DND-41 (cell line): ENCODE results near the gene SULT1A2.
"Not testable (repeated sequence)": the region's sequence is repeated elsewhere in the genome, so short reads cannot be mapped to it uniquely, and the experiment has no call there.

Experiments
- ATAC-seq: fragments of 200-7000 bp; cut with Tn5 transposase; 3 replicates; pipeline ENCODE4 v1.9.1; 2021; ENCODE audit warnings: low read depth; ENCODE audit not compliant: insufficient read depth
- DNase-seq: peaks from one replicate; pipeline ENCODE4 v3.0.0-alpha.2; 2020
- H2AFZ ChIP-seq: 2 replicates; pipeline ENCODE4 v1.6.0; 2012; ENCODE audit warnings: low read depth, low read length
- H3K27ac ChIP-seq: 2 replicates; pipeline ENCODE4 v1.5.1; 2012; ENCODE audit warnings: low read length, inconsistent platforms
- H3K27me3 ChIP-seq: fragments of 200-600 bp; sonication (generic); 2 replicates; pipeline ENCODE4 v1.6.0; 2012; ENCODE audit warnings: low read length, mild to moderate bottlenecking, inconsistent platforms; ENCODE audit not compliant: insufficient read depth, poor library complexity
- H3K36me3 ChIP-seq: 2 replicates; pipeline ENCODE4 v1.5.1; 2012; ENCODE audit warnings: low read length, inconsistent platforms; ENCODE audit not compliant: insufficient read depth
- H3K4me1 ChIP-seq: 2 replicates; pipeline ENCODE4 v1.5.1; 2012; ENCODE audit warnings: mild to moderate bottlenecking, low read length; ENCODE audit not compliant: insufficient read depth
- H3K4me2 ChIP-seq: 2 replicates; pipeline ENCODE4 v1.6.0; 2012; ENCODE audit warnings: mild to moderate bottlenecking, moderate library complexity, low read length, inconsistent platforms; ENCODE audit not compliant: insufficient read depth
- H3K4me3 ChIP-seq, 2 experiments: fragments of 200-600 bp in 1 of 2; shearing (Covaris generic) in 1 of 2; 2 replicates each; pipeline ENCODE4 v1.5.1; 2012 to 2016; ENCODE audit warnings: inconsistent platforms in 2 of 2, low read length in 2 of 2, mild to moderate bottlenecking in 2 of 2, low read depth in 1 of 2, moderate library complexity in 1 of 2
- H3K79me2 ChIP-seq: 2 replicates; pipeline ENCODE4 v1.6.0; 2012; ENCODE audit warnings: low read length, inconsistent platforms; ENCODE audit not compliant: insufficient read depth
- H3K9ac ChIP-seq: 2 replicates; pipeline ENCODE4 v1.6.0; 2012; ENCODE audit warnings: low read depth, mild to moderate bottlenecking, inconsistent platforms, low read length, moderate library complexity
- H3K9me3 ChIP-seq: 2 replicates; pipeline ENCODE4 v1.5.1; 2012; ENCODE audit warnings: low read length, moderate library complexity, mild to moderate bottlenecking, inconsistent platforms; ENCODE audit not compliant: insufficient read depth, severe bottlenecking
- H4K20me1 ChIP-seq: 2 replicates; pipeline ENCODE4 v1.6.0; 2012; ENCODE audit warnings: low read length; ENCODE audit not compliant: insufficient read depth
- CTCF ChIP-seq: IDR thresholded peaks from 2 replicates; pipeline ENCODE4 v1.5.1; 2012; ENCODE audit warnings: borderline replicate concordance, low read length, moderate library complexity, mild to moderate bottlenecking; ENCODE audit not compliant: poor library complexity, severe bottlenecking; ENCODE audit errors: extremely low read depth
- EZH2 ChIP-seq: IDR thresholded peaks from 3 replicates; pipeline ENCODE4 v1.6.1; 2012; ENCODE audit warnings: borderline replicate concordance, low read depth, mild to moderate bottlenecking, moderate library complexity, low read length, inconsistent platforms; ENCODE audit not compliant: severe bottlenecking

SULT1A2 gene

DNA sequence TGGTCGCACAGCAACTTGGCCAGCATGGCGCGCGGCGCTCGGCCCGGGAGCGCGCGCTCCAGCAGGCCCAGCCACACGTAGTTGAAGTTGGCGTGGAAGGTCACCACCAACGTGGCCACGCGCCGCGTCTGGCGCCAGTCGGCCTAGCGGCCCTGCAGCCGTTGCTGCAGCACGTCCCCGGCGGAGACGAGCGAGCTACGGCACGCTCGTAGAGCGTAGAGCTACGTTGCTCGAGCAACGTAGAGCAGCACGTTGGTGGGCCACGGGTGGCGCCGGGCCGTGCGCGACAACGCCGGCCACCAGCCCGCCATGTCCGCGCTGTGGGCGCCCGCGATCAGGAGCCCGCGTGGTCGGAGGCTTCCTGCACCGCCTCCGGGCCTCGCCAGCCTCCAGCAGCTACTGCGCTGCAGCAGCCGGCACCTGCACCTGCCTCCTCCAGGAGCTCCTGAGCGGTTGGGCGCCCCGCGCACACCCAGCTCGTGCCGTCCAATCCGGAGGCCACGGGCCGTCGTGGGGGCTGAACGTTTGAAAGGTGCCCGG lies 26.4 kb upstream of the SULT1A2 start:
- Histone ChIP-seq H3K36me3 (no peaks in the 10 kb centered on the region), H4K20me1 (no peaks in the 10 kb centered on the region), H3K9ac (no peak overlapping the region), H2AFZ (no peak overlapping the region), H3K4me2 (no peak overlapping the region), H3K9me3 (no peaks in the 10 kb centered on the region), H3K4me3 (no peak overlapping the region), H3K27ac (no peak overlapping the region), H3K4me1 (no peaks in the 10 kb centered on the region), H3K79me2 (no peaks in the 10 kb centered on the region), H3K27me3 (no peaks in the 10 kb centered on the region)
- ATAC-seq (no peak), DNase-seq (no peak)
- TF ChIP-seq CTCF (no peak), EZH2 (no peak)

- H3K4me2 ChIP-seq, DNase-seq, H3K27me3 ChIP-seq, H3K9me3 ChIP-seq, H3K9ac ChIP-seq, H3K79me2 ChIP-seq, H3K4me3 ChIP-seq, H4K20me1 ChIP-seq, H3K27ac ChIP-seq, H3K36me3 ChIP-seq, ATAC-seq, H2AFZ ChIP-seq, H3K4me1 ChIP-seq: not testable (repeated sequence)
Observed at GRCh38 chr16:28622532-28623171, 25.8 kb upstream of the SULT1A2 start.

GRCh38 chr16:28621481-28622155 lies 24.8 kb upstream of the SULT1A2 start:
- no peak overlapping the region for H2AFZ ChIP-seq
- no peak overlapping the region for H3K27ac ChIP-seq
- H3K4me1 ChIP-seq = no peaks in the 10 kb centered on the region

DNA sequence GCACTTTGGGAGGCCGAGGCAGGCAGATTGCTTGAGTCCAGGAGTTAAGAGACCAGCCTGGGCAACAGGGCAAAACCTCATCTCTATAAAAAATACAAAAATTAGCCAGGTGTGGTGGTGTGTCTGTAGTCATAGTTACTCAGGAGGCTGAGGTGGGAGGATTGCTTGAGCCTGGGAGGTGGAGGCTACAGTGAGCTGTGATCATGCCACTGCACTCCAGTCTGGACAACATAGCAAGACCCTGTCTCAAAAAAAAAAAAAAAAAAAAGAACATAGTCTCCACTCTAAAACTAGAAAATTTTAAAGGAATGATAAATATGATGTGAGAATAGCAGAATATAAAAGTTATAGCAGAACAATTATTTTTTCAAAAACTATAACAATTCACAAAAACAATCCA lies 23.5 kb upstream of the SULT1A2 start:
- not testable (repeated sequence) for H3K4me1 ChIP-seq, H3K79me2 ChIP-seq, H3K27me3 ChIP-seq, H2AFZ ChIP-seq, H3K9ac ChIP-seq, H3K4me2 ChIP-seq, H3K27ac ChIP-seq, DNase-seq, H3K36me3 ChIP-seq, H3K9me3 ChIP-seq, H3K4me3 ChIP-seq, H4K20me1 ChIP-seq, ATAC-seq

More at GRCh38 chr16:28621481-28622155, 24.8 kb upstream of the SULT1A2 start:
- no peaks in the 10 kb centered on the region for H4K20me1 ChIP-seq
- H3K4me3 ChIP-seq = no peak overlapping the region
- no peak for DNase-seq
- no peaks in the 10 kb centered on the region for H3K27me3 ChIP-seq
- no peak overlapping the region for H3K9ac ChIP-seq
- no peaks in the 10 kb centered on the region for H3K9me3 ChIP-seq
- H3K79me2 ChIP-seq = no peaks in the 10 kb centered on the region
- ATAC-seq = no peak
- H3K36me3 ChIP-seq = no peaks in the 10 kb centered on the region
- no peak for TF ChIP-seq CTCF
- no peak for TF ChIP-seq EZH2
- no peak overlapping the region for H3K4me2 ChIP-seq
